Anterior cingulate cortex (tissue), 58 donors: ENCODE data around the gene CLRN3.

ENCODE experiments used
- DNase-seq, 58 donors: peaks; one replicate each; lab custom pipeline; 2025; lab: John Stamatoyannopoulos, UW

The CLRN3 gene

DNA sequence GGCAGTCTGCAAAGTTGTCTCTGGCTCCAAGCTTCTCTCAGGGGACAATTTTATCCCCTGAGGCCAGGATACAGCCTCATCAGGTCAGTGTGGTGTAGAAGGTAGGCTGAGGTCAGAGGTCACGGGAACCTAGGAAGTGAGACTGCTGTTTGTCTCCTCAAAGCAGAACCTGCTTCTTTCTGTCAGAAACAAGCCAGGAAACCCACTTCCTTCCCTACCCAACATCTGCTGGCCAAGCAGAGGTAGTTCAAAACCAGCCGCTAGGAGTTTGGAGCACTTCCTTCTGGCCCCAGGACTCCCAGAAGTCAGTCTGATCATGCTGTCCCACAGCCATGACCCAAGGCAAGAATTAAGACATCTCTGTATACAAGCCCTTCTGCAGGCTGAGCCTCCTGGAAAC, 12.2 kb downstream of the CLRN3 start:
- DNase-seq, result peak in 14 of 58 donors; percentile 18 to 62 (median 33)

DNA sequence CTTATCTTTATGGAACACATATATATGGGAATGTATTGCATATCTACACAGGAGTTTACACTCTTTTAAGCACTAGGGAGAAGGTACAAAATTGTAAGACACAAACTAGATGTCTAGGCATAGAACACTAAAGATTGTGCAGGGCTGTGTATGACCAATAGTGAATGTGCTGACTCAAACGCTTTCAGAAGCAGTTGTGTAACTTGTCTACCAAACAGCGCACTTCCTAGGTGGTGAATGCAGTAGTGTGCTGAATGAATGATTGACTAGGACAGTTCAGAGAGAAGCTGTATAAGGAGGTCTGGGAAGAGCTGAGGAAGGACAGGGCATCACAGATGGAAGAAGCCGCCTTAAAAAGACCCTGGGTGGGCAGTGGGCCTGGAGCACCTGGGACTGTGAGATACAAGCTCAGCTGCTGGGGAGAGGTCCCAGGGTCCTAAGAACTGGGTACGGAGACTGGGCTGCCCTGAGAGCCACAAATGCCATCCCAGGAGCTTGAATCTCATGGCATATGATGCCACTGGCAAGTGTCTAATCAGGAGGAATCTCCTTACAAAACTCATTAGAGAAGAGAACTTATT, 14.2 kb downstream of the CLRN3 start:
- DNase-seq, result peak in 1 of 58 donors; percentile 55

DNA sequence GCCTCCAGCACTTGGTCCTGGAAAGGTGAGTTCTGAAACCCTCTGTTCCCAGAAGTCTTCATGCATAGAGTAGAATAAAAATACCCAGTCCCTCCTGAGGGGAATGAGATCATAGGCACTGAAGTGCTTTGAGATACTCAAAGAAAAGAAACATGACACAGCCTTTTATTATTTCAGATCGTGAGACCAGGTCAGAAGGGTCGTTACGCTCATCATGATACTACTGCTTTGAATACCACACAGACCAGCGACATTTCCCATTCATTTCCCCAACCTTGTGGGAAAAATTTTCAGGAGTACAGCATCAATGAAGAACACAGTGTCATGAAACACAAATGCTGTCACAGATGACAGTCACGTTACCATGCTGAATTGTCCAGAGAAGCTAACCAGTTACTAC, 15.0 kb downstream of the CLRN3 start:
- DNase-seq, result no peak

DNA sequence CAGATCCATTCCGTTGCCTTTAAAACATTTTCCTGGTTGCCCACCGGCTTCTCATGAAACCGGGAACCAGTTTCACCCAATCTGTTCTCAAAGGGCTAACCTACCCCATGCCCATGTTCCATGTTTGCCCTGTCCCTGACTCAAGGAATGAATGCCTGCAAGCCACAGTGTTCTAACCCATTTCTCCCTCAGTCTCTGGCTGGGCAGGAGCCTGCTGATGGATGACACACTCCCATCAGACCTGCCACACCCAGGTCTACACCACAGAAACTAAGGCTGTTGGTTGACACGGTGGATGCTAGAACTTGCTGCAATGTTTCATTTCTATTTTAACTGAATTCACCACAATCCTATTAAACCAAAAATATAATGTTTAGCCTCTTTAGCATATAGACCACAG, 15.6 kb downstream of the CLRN3 start:
- DNase-seq, result no peak

DNA sequence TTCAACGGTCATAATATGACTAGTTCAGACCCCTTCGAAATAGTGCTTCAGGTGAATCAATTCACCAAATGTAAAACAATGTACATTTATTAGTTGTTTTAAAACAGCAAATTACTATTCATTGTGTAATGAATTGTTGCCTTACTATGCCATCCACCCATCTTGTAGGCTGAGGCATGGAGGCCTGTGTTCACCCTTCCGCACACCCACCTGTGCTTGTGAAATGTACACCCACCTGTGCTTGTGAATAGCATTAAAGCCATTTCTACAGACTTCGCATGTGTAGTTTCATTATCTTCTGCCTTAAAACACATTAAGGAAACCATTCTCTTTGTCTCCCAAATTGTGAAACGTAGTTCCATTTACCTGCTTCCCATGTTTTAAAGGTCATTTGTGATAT, 16.8 kb downstream of the CLRN3 start:
- no peak for DNase-seq

DNA sequence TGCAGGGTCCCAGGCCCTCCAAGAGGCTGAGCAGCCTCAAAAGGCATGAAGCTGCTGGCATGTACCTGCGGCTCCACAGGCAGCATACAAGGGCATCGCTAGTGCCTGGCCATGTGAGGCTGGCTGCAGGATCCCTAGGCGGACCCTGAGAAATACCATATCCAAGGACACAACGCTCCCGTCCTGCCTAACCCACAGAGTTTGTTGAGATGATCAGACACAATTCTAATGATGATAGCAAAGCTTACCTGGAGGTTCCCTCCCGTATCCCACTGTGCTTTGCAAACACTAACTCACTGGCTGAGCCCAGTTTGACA, 17.3 kb downstream of the CLRN3 start:
- no peak for DNase-seq

DNA sequence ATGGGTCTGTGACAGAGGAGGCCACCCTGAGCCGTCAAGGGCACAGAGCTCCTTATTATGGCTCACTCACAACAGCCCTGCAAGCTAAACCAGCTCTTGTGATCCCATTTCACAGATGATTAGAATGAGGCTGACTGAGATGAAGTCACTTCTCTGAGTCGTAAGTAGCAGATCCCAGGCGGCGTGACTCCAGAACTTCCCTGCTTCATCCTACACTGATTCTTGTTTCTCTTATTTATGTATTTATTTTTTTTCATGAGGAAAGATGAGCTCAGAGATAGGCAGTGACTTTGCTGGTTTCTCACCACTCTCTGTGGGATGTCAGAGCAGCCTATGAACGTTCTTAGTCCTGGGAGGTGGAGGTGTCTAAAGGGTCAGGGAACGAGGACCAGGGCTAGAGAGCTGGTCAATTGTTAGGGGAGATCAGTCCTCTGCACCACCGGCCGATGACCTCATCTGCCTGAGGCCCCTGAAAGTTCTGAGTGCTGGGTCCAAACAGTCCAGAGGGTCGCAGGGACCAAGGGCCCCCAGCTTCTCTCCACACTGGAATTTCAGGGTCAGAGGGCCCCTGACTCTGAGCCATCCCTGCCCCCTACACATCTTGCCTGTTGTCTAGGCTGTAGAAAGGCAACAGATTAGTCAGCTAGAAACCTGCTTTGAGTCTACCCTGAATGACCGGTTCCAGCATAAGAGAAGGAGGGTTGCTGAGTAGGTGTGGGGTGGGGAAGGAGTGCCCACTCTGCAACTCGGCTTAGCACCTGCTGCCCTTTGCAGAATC, 17.9 kb downstream of the CLRN3 start:
- no peak for DNase-seq

DNA sequence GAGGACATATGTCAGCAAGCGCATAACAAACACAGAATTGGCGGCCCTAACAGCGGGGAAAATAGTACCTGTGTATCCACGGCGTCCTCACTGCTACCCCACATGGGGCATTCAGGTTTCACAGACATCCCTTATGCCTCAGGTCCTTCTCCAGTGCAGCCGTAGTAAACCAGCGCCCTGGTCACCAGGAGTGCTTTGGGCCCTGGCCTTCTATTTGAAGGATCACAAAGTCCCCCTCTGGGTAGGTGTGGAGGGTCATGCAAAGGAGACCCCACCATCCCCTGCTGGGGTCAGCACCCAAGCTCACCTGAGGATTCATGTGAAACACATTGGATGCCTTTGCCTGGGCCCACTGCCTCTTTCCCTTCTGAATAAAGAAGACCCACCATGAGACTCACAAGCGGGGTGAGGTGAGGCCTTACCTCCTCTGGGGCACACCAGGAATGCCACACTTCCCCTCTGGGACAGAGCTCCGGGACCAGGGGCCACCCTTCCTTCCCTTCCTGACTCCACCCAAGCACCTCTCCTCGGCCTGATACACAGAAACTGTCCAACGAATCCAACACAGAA, 18.8 kb downstream of the CLRN3 start:
- no peak for DNase-seq

DNA sequence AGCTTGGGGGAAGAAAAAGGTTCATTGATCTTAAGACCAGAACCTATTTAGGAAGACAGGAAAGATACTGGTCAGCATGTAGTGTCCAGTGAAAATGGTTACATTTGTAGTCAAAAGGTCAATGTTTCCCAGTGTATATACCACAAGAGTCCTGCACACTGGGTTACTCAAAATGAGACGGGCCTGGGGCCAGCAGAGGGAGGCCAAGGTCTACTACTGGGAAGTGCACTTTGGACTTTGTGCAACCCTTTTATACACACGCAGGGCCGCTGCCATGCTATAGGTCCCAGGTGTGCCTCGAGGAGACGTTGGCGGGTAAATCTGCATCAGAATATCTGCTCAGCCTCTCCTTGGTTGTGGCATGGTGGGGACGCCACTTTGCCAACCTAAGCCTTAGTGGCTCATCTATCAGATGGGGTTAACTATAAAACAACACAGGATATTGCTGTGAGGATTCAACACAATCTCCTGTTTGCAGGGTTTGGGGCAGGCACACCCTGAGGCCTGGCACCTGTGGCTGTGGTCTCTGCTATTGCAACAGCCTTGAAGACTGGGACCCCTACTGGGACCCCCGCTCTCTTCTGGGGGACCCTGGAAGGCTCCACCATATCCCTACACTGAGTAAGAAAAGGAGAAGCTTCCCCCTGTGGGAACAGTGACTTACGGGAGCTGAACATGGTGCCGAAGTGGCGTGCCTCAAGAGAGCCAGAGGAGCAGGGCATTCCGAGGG, 19.7 kb downstream of the CLRN3 start:
- peak in 1 of 58 donors; percentile 14 for DNase-seq

DNA sequence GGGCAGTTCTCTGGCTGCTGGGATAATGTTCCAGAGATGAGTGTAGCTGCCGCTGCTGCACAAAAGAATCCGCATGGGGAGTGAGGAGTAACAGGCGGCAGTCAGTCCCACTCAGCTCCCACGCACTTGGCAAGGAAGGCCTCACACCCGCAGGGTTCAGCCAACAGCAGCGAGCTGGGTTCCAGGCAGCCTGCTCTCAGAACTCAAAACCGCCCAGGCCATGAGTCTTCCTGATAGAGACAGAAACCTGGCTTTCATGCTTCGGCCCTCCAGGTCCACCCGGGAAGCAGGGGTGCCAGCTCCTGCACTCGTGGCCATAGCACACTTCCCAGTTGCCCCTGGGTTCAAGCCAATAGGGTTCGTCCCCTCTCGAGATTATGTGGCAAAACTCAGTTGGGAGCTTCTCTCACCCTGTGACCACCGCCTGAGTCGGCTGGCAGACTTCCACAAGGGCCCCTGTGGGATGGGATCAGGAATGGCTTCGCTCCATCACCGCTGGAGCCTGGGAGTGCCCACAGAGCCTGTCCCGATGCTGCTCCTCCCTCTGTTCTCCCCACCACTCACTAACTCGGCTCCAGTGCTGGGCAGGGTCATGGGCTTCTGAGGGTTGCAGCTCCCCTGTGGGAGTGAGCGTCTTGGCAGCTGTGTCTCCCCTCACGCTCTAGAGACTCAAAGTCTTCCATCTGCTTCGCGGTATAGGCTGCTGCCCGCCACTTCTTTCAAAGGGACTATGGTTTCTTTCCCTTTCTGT, 20.6 kb downstream of the CLRN3 start:
- DNase-seq, result peak in 17 of 58 donors; percentile 15 to 64 (median 23)

DNA sequence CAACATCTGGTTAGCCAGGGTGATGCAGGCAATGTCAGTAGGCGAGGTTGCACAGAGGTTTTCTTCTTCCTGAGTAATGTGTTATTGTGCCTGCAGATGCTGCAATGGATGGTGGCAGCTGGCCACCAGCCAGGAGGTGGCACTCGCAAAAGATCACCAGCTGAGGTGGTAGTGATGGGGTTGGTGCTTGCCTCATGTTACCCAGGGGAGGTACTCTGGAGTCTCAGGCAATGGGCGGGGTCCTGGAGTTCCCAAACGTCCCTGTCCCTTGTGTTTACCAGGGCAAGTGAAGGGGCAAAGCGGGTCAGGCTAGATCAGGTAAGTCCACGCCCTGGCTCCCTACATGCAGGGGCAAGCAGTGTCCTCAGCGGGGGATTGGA, 21.1 kb downstream of the CLRN3 start:
- DNase-seq, result no peak

DNA sequence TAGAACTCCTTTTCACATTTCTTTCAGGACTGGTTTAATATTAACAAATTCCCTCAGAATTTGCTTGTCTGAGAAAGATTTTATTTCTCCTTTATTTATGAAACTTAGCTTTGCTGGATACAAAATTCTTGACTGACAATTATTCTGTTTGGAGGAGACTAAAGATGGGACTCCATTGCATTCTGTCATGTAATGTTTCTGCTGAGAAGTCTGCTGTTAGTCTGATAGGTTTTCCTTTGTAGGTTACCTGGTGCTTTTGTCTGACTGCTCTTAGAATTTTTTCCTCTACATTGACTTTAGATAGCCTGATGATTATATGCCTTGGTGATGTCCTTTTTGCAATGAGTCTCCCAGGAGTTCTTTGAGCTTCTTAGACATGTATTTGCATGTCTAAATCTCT, 23.4 kb downstream of the CLRN3 start:
- DNase-seq, result no peak

DNA sequence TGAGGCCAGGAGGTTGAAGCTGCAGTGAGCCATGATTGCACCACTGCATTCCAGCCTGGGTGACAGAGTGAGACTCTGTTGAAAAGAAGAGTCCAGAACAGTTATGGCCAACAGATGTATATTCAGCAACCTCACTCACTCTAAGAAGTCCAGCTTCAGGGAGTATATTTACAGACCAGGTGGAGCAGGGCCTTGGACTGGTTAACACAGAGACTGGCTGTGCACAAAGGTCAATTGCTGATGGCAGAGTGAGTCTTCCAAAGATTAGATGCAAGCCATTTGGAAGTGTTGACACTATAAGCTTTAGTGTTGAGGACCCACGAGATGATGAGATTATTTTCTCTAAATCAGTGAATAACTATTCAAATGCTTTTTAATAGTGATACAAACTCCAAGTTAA, 24.9 kb downstream of the CLRN3 start:
- DNase-seq, result no peak

DNA sequence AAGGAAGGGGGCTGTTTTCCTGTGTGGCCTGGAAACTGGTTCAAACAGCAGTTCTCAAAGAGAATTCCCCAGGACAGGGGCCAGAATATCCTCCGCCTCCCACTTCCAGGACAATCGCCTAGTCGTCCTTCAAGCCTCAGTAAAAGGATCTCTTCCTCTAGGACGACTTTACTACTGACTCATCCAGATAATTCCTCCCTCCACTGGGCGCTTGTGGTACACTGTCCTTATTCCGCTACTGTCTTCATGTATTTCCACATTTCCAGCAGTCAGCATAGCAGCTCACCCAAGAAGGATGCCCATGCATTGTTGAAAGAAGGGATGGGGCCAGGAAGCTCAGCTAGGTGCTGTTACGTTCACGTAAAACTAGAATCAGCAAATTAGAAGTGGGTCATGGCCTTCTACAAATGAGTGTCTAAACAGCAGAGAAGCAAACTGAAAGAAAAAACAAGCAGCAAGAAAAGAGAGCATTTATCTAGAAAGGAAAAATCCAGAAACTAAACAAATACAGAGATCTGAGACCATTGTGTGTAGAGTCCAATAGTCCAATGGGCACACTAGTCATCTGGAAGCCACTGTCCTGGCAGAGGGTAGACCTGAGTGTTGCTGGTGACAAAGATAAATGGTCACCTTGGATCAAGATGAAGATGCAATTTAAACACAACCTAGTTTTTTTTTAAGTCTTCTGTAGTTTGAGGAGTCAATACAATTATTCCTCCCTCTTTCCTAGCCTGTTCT, 26.3 kb downstream of the CLRN3 start:
- DNase-seq, result no peak

DNA sequence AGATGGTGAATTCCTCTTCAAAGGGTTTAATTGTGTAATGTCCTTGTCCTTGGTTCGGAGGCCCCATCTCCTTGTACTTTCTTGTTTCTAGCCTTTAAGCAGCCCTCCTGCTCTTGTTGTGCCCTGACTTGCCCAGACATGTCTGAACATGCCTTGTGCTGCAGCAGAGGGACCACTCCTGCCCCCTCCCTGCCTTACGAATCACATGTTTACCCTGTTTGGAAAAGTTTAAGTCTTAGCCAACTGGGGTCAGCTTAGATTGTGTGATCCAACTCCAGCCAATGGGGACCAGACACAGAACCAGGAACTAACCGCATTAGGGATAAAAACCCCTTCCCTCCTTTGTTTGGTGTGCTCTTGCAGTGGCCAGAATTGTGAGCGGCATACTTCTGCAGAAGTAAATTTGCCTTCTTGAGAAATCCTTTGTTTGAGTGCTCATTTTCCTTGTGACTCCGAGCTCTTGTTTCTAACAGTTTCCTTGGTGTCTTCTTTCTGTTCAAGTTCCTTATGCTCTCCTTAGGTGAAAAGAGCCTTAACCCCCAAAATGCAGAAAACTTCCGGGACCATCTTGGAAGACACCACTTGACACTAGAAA, 29.4 kb downstream of the CLRN3 start:
- DNase-seq, result no peak

DNA sequence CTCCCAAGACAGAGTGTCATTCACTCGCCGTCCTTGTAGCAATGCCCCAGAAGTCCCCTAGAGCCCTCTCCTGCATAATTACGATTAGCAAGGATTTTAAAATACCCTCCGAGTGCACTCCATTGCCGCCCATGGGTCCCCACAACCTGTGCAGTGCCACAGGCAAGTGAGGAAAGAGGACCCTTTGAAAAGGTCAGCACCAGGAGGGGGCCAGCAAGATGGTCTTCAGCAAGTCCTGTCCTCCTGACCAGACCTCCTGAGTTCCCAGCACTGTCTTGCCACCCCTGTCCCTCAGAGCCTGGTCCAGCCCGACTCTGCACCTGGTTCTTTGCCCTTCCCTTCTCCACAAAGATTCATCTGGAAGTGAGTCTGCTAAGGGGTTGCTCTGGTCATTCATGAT, 32.1 kb downstream of the CLRN3 start:
- DNase-seq, result no peak

DNA sequence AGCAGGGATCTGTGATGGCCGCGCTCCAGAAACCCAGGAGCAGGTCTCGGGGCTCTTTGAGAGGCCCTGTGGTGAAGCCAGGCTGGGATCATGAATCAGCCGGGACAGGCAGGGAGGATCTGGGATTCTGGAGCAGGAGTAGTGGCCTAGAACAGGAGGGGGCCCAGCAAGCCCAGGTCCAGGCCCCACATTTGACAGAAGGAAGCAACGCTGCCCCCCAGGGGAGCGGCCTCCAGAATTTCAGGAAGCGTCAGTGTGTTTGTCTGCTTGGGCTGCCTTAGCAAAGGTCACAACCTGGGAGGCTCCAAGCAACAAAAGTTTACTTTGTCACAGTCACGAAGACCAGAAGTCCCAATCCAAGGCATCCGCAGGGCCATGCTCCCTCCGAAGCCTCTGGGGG, 36.8 kb downstream of the CLRN3 start:
- no peak for DNase-seq

DNA sequence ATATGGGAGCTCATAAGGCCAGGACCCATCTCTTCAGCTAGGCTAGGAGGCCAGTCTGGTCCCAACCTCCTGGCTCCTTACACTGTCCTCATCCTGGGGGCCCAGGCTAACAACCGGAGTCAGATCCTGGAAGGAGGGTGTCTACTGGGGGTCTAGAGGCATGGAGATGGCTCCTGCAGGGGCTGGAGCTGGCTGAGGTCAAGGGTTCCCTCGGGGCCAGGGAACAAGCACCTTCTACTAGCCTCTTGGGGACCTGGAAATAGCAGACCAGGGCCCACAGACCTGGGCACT, 37.2 kb downstream of the CLRN3 start:
- no peak for DNase-seq

DNA sequence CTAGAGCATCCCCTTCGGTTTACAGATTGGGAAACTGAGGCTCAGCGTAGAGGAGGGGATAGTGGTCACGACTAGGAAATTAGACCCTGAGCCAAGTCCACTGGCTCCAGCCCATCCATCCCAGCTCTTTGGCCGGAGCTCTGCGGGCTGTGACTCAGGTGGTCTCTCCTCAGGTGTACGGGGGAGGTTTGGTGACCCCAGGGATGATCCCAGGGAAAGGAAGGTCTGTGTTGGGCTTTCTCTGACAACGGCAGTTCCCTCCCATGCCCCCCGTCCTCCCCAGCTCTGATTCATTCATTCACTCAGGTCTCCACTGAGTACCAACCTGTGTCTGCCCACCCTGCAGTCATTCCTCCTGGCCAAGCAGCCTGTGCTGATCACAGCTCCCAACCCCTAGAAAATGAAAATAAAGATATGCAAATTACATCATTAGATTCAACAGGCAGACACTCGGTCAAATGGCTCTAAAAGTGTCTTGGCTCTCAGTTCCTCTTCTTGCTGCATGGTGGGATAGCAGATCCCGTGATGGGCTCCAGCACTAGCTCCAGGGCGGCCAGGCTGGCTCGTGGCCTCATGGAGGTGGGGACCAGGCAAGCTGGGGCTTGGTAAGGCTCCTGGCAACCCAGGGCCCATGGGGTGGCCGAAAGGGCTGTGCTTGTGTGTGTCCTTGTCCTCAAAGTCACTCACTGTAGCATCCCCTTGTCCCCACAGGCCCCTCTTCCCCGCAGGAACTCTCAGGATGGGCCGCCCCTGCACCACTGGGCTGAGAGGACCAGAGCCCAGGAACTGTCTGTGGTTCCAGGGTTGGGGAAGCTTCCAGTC, 37.8 kb downstream of the CLRN3 start:
- DNase-seq, result no peak
